Mucosa of stomach (tissue), 1 donor: ENCODE measurements around the gene PRPF6.
"Not testable (repeated sequence)": the region's sequence is repeated elsewhere in the genome, so short reads cannot be mapped to it uniquely, and the experiment has no call there.

Source experiments
- H3K27me3 ChIP-seq: one replicate; pipeline ENCODE4 v1.7.0; 2013; ENCODE audit warnings: mild to moderate bottlenecking, low read length; ENCODE audit not compliant: control insufficient read depth, insufficient read depth
- H3K36me3 ChIP-seq: one replicate; pipeline ENCODE4 v1.7.0; 2013; ENCODE audit warnings: low read length; ENCODE audit not compliant: control insufficient read depth, insufficient read depth
- H3K4me1 ChIP-seq: one replicate; pipeline ENCODE4 v1.7.0; 2013; ENCODE audit warnings: mild to moderate bottlenecking, low read length; ENCODE audit not compliant: control insufficient read depth, insufficient read depth
- H3K4me3 ChIP-seq: one replicate; pipeline ENCODE4 v1.7.0; 2013; ENCODE audit warnings: low read length
- H3K9ac ChIP-seq: one replicate; pipeline ENCODE4 v1.7.0; 2013; ENCODE audit warnings: mild to moderate bottlenecking, low read length, moderate library complexity
- H3K9me3 ChIP-seq: one replicate; pipeline ENCODE4 v1.7.0; 2013; ENCODE audit warnings: mild to moderate bottlenecking, low read length, moderate library complexity; ENCODE audit not compliant: control insufficient read depth
- donor health status: Pancreatic carcinoma.

Gene PRPF6

GRCh38 chr20:63974402-63975200 lies 6.3 kb upstream of the PRPF6 start:
- peaks cover 36% of the 10 kb centered on the region for H3K4me1 ChIP-seq
- H3K36me3 ChIP-seq, result no peaks in the 10 kb centered on the region
- no peaks in the 10 kb centered on the region for H3K9me3 ChIP-seq
- peaks cover 4% of the 10 kb centered on the region for H3K27me3 ChIP-seq
- H3K9ac ChIP-seq, result no peak overlapping the region
- H3K4me3 ChIP-seq, result no peak overlapping the region

DNA sequence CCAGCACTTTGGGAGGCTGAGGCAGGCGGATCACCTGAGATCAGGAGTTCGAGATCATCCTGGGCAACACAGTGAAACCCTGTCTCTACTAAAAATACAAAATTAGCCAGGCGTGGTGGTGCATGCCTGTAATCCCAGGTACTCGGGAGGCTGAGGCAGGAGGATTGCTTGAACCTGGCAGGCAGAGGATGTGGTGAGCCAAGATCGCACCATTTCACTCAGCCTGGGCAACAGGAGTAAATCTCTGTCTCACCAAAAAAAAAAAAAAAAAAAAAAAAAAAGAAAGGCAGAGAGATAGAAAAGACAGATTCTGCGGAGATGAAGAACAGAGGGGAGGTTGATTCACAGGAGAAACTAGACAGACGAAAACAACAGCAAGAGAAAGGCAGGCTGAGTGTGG lies 4.4 kb upstream of the PRPF6 start:
- not testable (repeated sequence) for H3K9me3 ChIP-seq
- H3K4me1 ChIP-seq, result peaks cover 43% of the 10 kb centered on the region

DNA sequence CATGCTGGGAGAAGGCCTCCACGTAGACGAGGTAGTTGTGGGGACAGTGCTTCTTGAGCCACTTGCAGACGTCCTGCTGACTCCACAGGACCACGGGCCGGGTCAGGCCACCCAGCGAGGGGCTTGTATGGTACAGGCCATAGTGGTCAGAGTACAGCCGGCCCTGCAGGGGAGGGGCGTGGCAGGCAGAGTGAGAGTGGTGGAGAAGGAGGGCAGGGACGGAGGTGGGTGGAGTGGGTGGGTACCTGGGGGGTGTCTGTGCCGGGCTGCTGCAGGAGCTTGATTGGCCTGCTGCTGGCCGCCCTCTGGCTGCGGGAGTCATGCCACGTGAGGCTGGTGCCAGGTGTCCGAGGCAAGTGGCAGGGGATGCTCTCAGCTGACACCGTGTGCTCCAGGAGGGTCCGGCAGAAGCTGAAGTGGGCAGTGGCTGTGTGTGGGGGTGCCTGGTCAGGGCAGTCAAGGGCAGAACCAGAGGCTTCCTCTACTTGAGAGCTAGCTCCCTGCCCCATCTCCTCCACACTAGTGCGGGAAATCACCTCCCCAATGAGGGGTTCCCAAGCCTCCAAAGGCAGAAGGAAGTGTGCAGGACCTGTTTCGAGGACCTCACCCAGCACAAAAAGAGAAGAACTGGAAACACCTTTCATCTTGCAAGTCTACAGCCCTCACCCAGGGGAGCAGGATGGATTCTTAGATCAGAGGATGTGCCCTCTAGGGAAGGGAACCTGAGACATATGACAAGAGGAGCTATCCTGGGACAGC lies 3.8 kb upstream of the PRPF6 start:
- Histone ChIP-seq H3K27me3 (no peaks in the 10 kb centered on the region), H3K4me3 (no peak overlapping the region), H3K9ac (no peak overlapping the region), H3K9me3 (no peaks in the 10 kb centered on the region), H3K36me3 (no peaks in the 10 kb centered on the region), H3K4me1 (peaks cover 48% of the 10 kb centered on the region)

More for the DNA sequence above, 4.4 kb upstream of the PRPF6 start:
- H3K27me3 ChIP-seq, H3K9ac ChIP-seq, H3K4me3 ChIP-seq, H3K36me3 ChIP-seq: not testable (repeated sequence)

DNA sequence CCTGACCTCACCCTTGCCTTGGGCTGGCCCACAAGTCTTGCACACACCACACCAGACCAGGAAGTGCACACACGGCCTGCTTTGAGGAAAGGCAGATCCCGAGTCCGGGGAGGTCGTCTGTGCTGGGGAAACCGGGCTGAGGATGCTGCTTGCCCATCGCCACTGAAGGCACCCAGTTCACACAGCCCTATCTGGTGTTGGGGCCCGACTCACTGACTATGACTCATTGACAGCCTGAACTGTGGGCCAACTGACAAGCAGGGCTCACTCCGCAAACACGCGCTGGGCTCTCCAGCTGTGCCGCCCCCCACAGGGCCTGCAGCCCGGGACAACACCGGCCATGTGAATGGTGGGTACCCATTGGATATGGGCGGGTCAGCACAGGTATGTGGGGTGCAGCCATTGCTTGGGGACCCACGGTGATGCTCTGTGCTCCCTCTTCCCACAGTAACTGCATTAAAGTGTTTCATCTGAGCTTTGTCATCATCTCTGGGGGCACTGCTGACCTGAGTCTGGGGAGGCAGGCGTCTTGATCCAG lies 3.1 kb upstream of the PRPF6 start:
- Histone ChIP-seq H3K9ac (no peak overlapping the region), H3K27me3 (no peaks in the 10 kb centered on the region), H3K4me1 (peaks cover 48% of the 10 kb centered on the region), H3K4me3 (no peak overlapping the region), H3K36me3 (no peaks in the 10 kb centered on the region), H3K9me3 (no peaks in the 10 kb centered on the region)

GRCh38 chr20:63978319-63979228 lies 2.4 kb upstream of the PRPF6 start:
- Histone ChIP-seq H3K4me1 (peaks cover 45% of the 10 kb centered on the region), H3K4me3 (peak overlapping the region; percentile 36), H3K9me3 (no peaks in the 10 kb centered on the region), H3K36me3 (no peaks in the 10 kb centered on the region), H3K27me3 (no peaks in the 10 kb centered on the region), H3K9ac (peak overlapping the region; percentile 57)

GRCh38 chr20:63979229-63979556 lies 1.7 kb upstream of the PRPF6 start:
- H3K36me3 ChIP-seq, result no peaks in the 10 kb centered on the region

GRCh38 chr20:63979557-63980316 lies 1.2 kb upstream of the PRPF6 start, which contains the start of gene SAMD10:
TSS of gene SAMD10 (minus strand) at chr20:63979642. CDS start at chr20:63979467, 175 bp downstream.
- Histone ChIP-seq H3K36me3 (no peaks in the 10 kb centered on the region), H3K27me3 (no peaks in the 10 kb centered on the region), H3K9ac (peak within 1 kb of the TSS; percentile 76), H3K9me3 (no peaks in the 10 kb centered on the region), H3K4me1 (peaks cover 34% of the 10 kb centered on the region), H3K4me3 (peak within 1 kb of the TSS; percentile 82)

More at GRCh38 chr20:63979229-63979556, 1.7 kb upstream of the PRPF6 start:
- Histone ChIP-seq H3K9me3 (no peaks in the 10 kb centered on the region), H3K4me3 (no peak overlapping the region), H3K27me3 (no peaks in the 10 kb centered on the region), H3K4me1 (peaks cover 39% of the 10 kb centered on the region), H3K9ac (peak overlapping the region; percentile 57)

GRCh38 chr20:63980317-63980805 lies 571 bp upstream of the PRPF6 start:
- Histone ChIP-seq H3K27me3 (no peaks in the 10 kb centered on the region), H3K36me3 (no peaks in the 10 kb centered on the region), H3K4me1 (peaks cover 31% of the 10 kb centered on the region), H3K9me3 (no peaks in the 10 kb centered on the region), H3K4me3 (peak overlapping the region; percentile 82), H3K9ac (peak overlapping the region; percentile 76)

- H3K4me1 ChIP-seq, result peaks cover 24% of the 10 kb centered on the region
- no peak overlapping the region for H3K9ac ChIP-seq
- H3K9me3 ChIP-seq, result no peaks in the 10 kb centered on the region
- H3K4me3 ChIP-seq, result no peak overlapping the region
- no peaks in the 10 kb centered on the region for H3K36me3 ChIP-seq
- no peaks in the 10 kb centered on the region for H3K27me3 ChIP-seq
Observed at GRCh38 chr20:63982937-63983336, 2.0 kb downstream of the PRPF6 start.

DNA sequence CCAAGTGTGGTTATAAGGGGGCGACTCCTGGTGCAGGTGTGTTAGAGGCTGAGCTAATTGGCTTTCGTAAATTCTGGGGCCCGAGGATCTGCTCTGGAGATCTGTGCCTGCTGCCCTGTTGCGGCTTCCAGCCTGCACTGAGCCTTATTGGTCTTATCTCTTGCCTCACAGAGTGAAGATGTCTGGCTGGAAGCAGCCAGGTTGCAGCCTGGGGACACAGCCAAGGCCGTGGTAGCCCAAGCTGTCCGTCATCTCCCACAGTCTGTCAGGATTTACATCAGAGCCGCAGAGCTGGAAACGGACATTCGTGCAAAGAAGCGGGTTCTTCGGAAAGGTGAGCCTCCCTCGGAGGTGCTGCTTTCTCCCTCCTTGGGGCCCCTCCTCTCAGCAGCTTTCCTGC lies 20.0 kb downstream of the PRPF6 start:
- Histone ChIP-seq H3K27me3 (no peaks in the 10 kb centered on the region), H3K36me3 (peaks cover 16% of the 10 kb centered on the region), H3K9me3 (no peaks in the 10 kb centered on the region), H3K4me1 (no peaks in the 10 kb centered on the region), H3K4me3 (no peak overlapping the region), H3K9ac (no peak overlapping the region)

GRCh38 chr20:64001607-64002011 lies 20.7 kb downstream of the PRPF6 start:
- peaks cover 16% of the 10 kb centered on the region for H3K36me3 ChIP-seq
- no peaks in the 10 kb centered on the region for H3K9me3 ChIP-seq
- no peaks in the 10 kb centered on the region for H3K27me3 ChIP-seq
- H3K4me1 ChIP-seq, result no peaks in the 10 kb centered on the region
- H3K9ac ChIP-seq, result no peak overlapping the region
- no peak overlapping the region for H3K4me3 ChIP-seq
